HFFc6 (cell line): Measurements from ENCODE around the gene ITM2A. TPM values are rescaled to one million over a fixed set of nuclear protein-coding genes. Genes with fewer than 3 reads are reported as not detected.

Experiments used
- DNase-seq: peaks from one replicate; pipeline ENCODE4 v3.0.0-alpha.2; 2018
- H3K27ac Mint-ChIP-seq: 2 replicates; pipeline ENCODE4 v1.8.0; 2020; ENCODE audit warnings: mild to moderate bottlenecking, mixed read lengths
- H3K27me3 Mint-ChIP-seq: 2 replicates; pipeline ENCODE4 v1.8.0; 2021; ENCODE audit warnings: mild to moderate bottlenecking, moderate library complexity, mixed read lengths; ENCODE audit not compliant: insufficient read depth
- H3K36me3 Mint-ChIP-seq: 2 replicates; pipeline ENCODE4 v1.8.0; 2021; ENCODE audit warnings: low read depth, mixed read lengths
- H3K4me1 Mint-ChIP-seq: 2 replicates; pipeline ENCODE4 v1.8.0; 2020; ENCODE audit warnings: low read depth, mixed read lengths
- H3K4me3 Mint-ChIP-seq: 2 replicates; pipeline ENCODE4 v1.8.0; 2020; ENCODE audit warnings: mild to moderate bottlenecking, moderate library complexity, mixed read lengths
- H3K9me3 Mint-ChIP-seq: 2 replicates; pipeline ENCODE4 v1.8.0; 2020; ENCODE audit warnings: mild to moderate bottlenecking, mixed read lengths
- total RNA-seq, 6 experiments: library from RNA; stranded (reverse); fragmentation: NEBNext Ultra II Directional; extraction: Animal tissue kit (Norgen Biotek cat#: 25700); gene quantifications; 2 replicates in 1 of 6; 3 replicates in 5 of 6; pipeline ENCODE4 v1.2.3, GENCODE V29; 2021
- TF ChIP-seq, protein P1 (sequence below): fragments of 200-600 bp; sonication (generic); IDR thresholded peaks from 2 replicates; pipeline ENCODE4 v1.5.0; 2021; ENCODE audit warnings: antibody characterized with exemption, mild to moderate bottlenecking

The ITM2A gene
- total RNA-seq, 6 experiments from 2014 or later, result not detected

GRCh38 chrX:79371101-79371500 is 4.0 kb upstream of the ITM2A start:
- no peaks in the 10 kb centered on the region for H3K4me1 Mint-ChIP-seq
- peaks cover 4% of the 10 kb centered on the region; the same call in 1 of the 2 replicates for H3K9me3 Mint-ChIP-seq
- H3K27me3 Mint-ChIP-seq, result no peaks in the 10 kb centered on the region; the same call in 1 of the 2 replicates
- H3K4me3 Mint-ChIP-seq, result no peak overlapping the region
- H3K36me3 Mint-ChIP-seq, result no peaks in the 10 kb centered on the region
- TF ChIP-seq, protein P1, sequence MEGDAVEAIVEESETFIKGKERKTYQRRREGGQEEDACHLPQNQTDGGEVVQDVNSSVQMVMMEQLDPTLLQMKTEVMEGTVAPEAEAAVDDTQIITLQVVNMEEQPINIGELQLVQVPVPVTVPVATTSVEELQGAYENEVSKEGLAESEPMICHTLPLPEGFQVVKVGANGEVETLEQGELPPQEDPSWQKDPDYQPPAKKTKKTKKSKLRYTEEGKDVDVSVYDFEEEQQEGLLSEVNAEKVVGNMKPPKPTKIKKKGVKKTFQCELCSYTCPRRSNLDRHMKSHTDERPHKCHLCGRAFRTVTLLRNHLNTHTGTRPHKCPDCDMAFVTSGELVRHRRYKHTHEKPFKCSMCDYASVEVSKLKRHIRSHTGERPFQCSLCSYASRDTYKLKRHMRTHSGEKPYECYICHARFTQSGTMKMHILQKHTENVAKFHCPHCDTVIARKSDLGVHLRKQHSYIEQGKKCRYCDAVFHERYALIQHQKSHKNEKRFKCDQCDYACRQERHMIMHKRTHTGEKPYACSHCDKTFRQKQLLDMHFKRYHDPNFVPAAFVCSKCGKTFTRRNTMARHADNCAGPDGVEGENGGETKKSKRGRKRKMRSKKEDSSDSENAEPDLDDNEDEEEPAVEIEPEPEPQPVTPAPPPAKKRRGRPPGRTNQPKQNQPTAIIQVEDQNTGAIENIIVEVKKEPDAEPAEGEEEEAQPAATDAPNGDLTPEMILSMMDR, result no peak
- H3K27ac Mint-ChIP-seq, result no peak overlapping the region
- no peak for DNase-seq

GRCh38 chrX:79369871-79370270 is 2.7 kb upstream of the ITM2A start:
- H3K4me3 Mint-ChIP-seq, result no peak overlapping the region
- no peaks in the 10 kb centered on the region; the same call in 1 of the 2 replicates for H3K27me3 Mint-ChIP-seq
- H3K9me3 Mint-ChIP-seq, result peaks cover 4% of the 10 kb centered on the region; the same call in 1 of the 2 replicates
- TF ChIP-seq, protein P1, result no peak
- H3K27ac Mint-ChIP-seq, result no peak overlapping the region
- no peaks in the 10 kb centered on the region for H3K36me3 Mint-ChIP-seq
- DNase-seq, result no peak
- no peaks in the 10 kb centered on the region for H3K4me1 Mint-ChIP-seq

- Mint-ChIP-seq H3K27me3 (no peaks in the 10 kb centered on the region; the same call in 1 of the 2 replicates), H3K9me3 (peaks cover 4% of the 10 kb centered on the region; the same call in 1 of the 2 replicates), H3K27ac (no peak overlapping the region), H3K4me3 (no peak overlapping the region), H3K4me1 (no peaks in the 10 kb centered on the region), H3K36me3 (no peaks in the 10 kb centered on the region)
- TF ChIP-seq, protein P1, result no peak
- no peak for DNase-seq
Observed at GRCh38 chrX:79368441-79368840, 1.3 kb upstream of the ITM2A start.

DNA sequence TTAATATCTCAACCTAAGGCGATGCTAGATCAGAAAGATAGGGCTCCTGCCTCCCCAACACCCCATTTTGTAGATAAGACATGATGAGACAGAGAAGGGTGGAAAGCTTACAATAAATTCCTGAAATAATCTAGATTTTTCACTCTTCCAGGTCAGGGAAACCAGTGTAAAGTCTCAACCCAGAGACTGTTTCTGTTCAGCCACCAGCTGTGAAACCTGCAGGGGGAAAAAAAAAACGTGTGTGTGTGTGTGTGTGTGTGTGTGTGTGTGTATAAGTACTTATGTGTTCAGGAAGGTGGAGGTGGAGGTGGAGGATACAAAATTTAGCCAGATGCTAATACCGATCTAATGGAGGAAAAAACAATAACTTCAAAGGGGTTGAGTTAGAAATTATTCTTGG is 773 bp upstream of the ITM2A start:
- no peak overlapping the region for H3K27ac Mint-ChIP-seq

GRCh38 chrX:79366556-79366872 is 620 bp downstream of the ITM2A start:
- H3K9me3 Mint-ChIP-seq, result peaks cover 4% of the 10 kb centered on the region; the same call in 1 of the 2 replicates
- no peak for DNase-seq
- H3K27ac Mint-ChIP-seq, result no peak overlapping the region
- no peaks in the 10 kb centered on the region for H3K36me3 Mint-ChIP-seq
- TF ChIP-seq, protein P1, result no peak
- H3K4me3 Mint-ChIP-seq, result no peak overlapping the region
- no peaks in the 10 kb centered on the region for H3K4me1 Mint-ChIP-seq
- no peaks in the 10 kb centered on the region; the same call in 1 of the 2 replicates for H3K27me3 Mint-ChIP-seq

More for the DNA sequence above, 773 bp upstream of the ITM2A start:
- H3K36me3 Mint-ChIP-seq, result no peaks in the 10 kb centered on the region
- no peak for DNase-seq
- H3K9me3 Mint-ChIP-seq, result peaks cover 4% of the 10 kb centered on the region; the same call in 1 of the 2 replicates
- no peak overlapping the region for H3K4me3 Mint-ChIP-seq
- TF ChIP-seq, protein P1, result no peak
- no peaks in the 10 kb centered on the region; the same call in 1 of the 2 replicates for H3K27me3 Mint-ChIP-seq
- no peaks in the 10 kb centered on the region for H3K4me1 Mint-ChIP-seq

DNA sequence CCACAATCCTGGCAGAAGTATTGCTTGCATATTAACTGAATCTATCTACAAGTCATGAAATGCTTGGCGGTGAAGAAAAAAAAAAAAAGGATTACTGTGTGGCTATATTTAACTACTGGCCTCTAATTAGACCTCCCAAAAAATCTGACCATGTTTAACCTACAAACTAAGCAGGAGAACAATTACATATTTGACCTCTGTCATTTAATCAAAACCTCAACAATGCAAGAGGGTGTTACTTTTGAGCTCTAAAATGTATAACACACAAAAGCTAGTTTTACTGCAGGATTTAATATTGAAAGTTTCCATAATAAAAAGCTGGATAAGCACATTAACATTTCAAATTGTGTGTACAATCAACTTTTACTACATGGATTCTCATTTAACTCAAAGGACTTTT is 1.5 kb downstream of the ITM2A start:
- DNase-seq, result no peak
- H3K4me1 Mint-ChIP-seq, result no peaks in the 10 kb centered on the region
- peaks cover 4% of the 10 kb centered on the region; the same call in 1 of the 2 replicates for H3K9me3 Mint-ChIP-seq
- no peaks in the 10 kb centered on the region; the same call in 1 of the 2 replicates for H3K27me3 Mint-ChIP-seq
- no peak overlapping the region for H3K27ac Mint-ChIP-seq
- no peaks in the 10 kb centered on the region for H3K36me3 Mint-ChIP-seq
- H3K4me3 Mint-ChIP-seq, result no peak overlapping the region
- TF ChIP-seq, protein P1, result no peak
